ENCODE results near the gene FNDC11.
"Not testable (repeated sequence)": the region's sequence is repeated elsewhere in the genome, so short reads cannot be mapped to it uniquely, and the experiment has no call there.

Gene FNDC11

DNA sequence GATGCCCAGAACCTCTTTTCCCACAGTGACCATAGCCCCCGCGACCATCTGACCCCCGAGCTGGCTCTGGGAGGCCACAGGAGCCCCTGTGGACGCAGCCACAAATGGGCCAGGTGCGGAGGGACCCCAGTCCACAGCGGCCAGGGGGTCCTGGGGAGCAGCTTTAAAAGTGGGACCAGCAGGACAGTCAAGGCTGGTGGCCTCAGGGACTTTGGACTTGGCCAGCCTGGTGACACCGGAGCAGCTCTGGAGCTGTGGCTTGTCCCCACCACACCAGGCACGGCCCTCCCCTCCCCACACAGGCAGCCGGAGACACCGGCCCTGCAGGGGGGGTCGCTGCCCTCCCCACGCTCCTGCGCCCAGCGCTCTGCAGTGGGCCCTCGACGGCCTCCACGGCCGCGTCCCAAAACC, 3.5 kb downstream of the FNDC11 start:
- 96 to 98% methylated on average over 15 to 19 of the region's 19 CpGs for WGBS, 2 experiments (ENCODE audit: insufficient coverage in 2 of 2)
- peaks cover 13% of the 10 kb centered on the region for H3K36me3 ChIP-seq (ENCODE audit: control insufficient read depth, insufficient read depth, low read length)

DNA sequence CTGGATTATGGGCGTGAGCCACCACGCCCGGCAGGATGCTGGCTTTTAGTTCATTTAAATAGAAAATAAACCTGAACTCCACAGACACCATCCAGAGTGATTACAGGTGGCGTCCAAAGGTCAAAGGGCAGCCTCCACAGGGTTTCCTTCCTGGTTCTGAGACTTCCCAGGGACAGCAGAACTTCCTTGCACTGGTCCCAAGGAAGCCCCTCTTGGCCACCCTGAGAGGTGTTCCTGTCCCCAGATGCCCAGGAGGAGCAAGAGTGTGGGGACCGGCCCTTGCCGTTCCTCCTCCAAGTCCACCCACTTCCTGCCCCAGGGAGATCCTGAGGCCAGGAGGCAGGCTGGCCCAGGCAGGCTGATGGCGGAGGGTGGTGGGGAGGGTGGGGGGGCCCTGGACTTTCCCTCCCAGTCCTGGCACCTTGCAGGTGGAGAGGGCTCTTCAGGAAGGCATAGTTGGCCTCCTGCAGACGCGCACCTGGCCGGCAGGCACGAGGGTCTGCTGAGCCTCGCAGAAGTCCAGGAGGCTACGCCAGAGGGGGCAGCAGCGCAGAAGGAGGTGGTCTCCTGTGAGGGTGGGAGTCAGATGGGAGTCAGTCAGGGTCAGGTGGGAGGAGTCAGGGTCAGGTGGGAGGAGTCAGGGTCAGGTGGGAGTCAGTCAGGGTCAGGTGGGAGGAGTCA, 5.0 kb downstream of the FNDC11 start:
- Histone ChIP-seq H3K4me1 (ENCODE audit: control insufficient read depth, insufficient read depth, low read length, poor library complexity, severe bottlenecking) (peaks cover 5% of the 10 kb centered on the region), H3K4me3 (ENCODE audit: extremely low read depth, insufficient read depth, low read length, poor library complexity, severe bottlenecking) (no peak overlapping the region), H3K9me3 (ENCODE audit: control insufficient read depth, low read length) (no peaks in the 10 kb centered on the region), H3K36me3 (ENCODE audit: control insufficient read depth, insufficient read depth, low read length) (peaks cover 16% of the 10 kb centered on the region), H3K27ac (ENCODE audit: low read depth, low read length, severe bottlenecking) (no peak overlapping the region)
- 96 to 98% methylated on average over 11 to 13 of the region's 14 CpGs for WGBS, 2 experiments (ENCODE audit: insufficient coverage in 2 of 2)

More for the DNA sequence above, 3.5 kb downstream of the FNDC11 start:
- Histone ChIP-seq H3K4me3 (ENCODE audit: extremely low read depth, insufficient read depth, low read length, poor library complexity, severe bottlenecking) (no peak overlapping the region), H3K9me3 (ENCODE audit: control insufficient read depth, low read length) (no peaks in the 10 kb centered on the region), H3K27ac (ENCODE audit: low read depth, low read length, severe bottlenecking) (no peak overlapping the region), H3K4me1 (ENCODE audit: control insufficient read depth, insufficient read depth, low read length, poor library complexity, severe bottlenecking) (peaks cover 9% of the 10 kb centered on the region)

DNA sequence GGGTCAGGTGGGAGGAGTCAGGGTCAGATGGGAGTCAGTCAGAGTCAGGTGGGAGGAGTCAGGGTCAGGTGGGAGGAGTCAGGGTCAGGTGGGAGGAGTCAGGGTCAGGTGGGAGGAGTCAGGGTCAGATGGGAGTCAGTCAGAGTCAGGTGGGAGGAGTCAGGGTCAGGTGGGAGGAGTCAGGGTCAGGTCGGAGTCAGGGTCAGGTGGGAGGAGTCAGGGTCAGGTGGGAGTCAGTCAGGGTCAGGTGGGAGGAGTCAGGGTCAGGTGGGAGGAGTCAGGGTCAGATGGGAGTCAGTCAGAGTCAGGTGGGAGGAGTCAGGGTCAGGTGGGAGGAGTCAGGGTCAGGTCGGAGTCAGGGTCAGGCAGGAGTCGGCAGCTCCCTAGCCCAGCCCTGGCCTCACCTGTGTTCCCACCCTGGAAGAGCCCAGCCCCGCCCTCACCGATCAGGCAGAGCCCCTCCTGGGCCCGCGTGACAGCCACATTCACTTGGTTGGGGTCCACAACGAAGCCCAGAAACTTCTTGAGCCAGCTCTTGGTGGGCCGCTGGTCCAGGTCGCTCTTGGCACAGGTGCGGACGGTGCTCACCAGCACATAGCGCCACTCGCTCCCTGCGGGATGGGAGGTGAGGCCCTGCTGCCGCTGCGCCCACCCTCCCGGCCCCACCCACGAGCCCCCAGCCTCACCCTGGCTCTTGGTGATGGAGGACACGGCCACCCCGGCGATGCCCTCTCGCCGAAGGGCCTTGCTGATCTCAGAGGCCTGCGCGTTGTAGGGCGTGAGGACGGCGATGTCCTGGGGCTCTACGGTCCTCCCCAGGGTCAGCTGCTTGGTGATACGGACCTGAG, 5.8 kb downstream of the FNDC11 start:
- not testable (repeated sequence) for H3K4me1 ChIP-seq (ENCODE audit: control insufficient read depth, insufficient read depth, low read length, poor library complexity, severe bottlenecking); H3K9me3 ChIP-seq (ENCODE audit: control insufficient read depth, low read length); H3K4me3 ChIP-seq (ENCODE audit: extremely low read depth, insufficient read depth, low read length, poor library complexity, severe bottlenecking); H3K27ac ChIP-seq (ENCODE audit: low read depth, low read length, severe bottlenecking)
- peaks cover 16% of the 10 kb centered on the region for H3K36me3 ChIP-seq (ENCODE audit: control insufficient read depth, insufficient read depth, low read length)
- 96% methylated on average over 28 to 30 of the region's 31 CpGs for WGBS, 2 experiments (ENCODE audit: insufficient coverage in 2 of 2)

DNA sequence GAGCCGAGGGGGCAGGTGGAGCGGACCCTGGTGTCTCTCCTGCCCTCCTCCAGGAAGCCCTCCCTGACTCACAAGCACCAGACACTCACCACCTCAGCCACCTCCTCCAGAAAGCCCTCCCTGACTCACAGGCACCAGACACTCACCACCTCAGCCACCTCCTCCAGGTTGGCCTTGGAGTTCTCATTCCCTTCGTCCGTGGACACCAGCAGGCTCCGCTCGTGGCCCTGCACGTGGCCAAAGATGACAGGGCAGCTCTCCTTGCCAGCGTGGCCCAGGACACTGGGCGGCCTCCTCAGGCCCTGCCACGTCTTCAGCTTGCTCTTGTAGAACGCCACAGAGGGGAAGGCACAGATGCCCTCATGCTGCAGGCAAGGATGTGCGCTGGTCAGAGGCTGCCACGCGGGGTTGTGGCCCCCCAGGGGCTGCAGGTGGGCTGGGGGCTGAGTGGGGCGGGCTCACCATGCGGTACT, 6.4 kb downstream of the FNDC11 start:
- Histone ChIP-seq H3K27ac (ENCODE audit: low read depth, low read length, severe bottlenecking) (no peak overlapping the region), H3K4me3 (ENCODE audit: extremely low read depth, insufficient read depth, low read length, poor library complexity, severe bottlenecking) (no peak overlapping the region), H3K9me3 (ENCODE audit: control insufficient read depth, low read length) (no peaks in the 10 kb centered on the region), H3K36me3 (ENCODE audit: control insufficient read depth, insufficient read depth, low read length) (peaks cover 16% of the 10 kb centered on the region), H3K4me1 (ENCODE audit: control insufficient read depth, insufficient read depth, low read length, poor library complexity, severe bottlenecking) (no peaks in the 10 kb centered on the region)
- WGBS, 2 experiments (ENCODE audit: insufficient coverage in 2 of 2), result 95 to 98% methylated on average over 14 to 16 of the region's 16 CpGs

DNA sequence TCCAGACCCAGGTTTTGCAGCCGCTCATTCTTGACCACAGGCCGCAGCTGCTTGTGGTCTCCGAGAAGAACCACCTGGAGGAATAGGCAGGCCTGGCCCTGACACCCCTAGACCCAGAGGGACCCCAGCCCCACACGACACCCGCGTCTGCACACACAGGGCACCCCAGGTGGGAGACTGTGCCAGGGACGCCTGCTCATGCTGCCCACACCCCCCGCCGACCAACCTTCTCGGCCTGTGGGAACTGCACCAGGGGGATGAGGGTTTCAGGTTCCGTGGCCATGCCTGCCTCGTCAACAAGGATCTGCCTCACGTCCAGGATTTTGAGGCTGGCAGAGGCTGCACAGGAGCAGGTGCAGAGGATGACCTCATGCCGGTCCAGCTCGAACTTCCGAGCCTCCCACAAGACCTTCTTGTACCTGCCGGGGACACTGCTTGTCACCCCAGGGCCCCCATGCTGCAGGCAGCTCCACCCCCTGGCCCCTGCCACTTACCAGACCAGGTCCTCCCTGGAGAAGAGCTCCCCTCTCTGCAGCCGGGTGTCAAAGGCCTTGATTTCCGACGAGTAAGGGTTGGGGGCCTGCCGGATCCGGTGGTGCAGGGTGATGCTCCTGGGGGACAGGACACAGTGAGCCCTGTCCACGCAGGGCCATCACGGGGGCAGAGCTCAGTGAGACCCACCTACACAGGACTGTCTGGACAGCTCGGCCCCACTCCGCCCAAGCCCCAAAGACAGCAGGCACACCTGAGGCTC, 7.1 kb downstream of the FNDC11 start:
- Histone ChIP-seq H3K27ac (ENCODE audit: low read depth, low read length, severe bottlenecking) (no peak overlapping the region), H3K4me3 (ENCODE audit: extremely low read depth, insufficient read depth, low read length, poor library complexity, severe bottlenecking) (no peak overlapping the region)
- 92 to 95% methylated on average over 24 to 26 of the region's 26 CpGs for WGBS, 2 experiments (ENCODE audit: insufficient coverage in 2 of 2)

DNA sequence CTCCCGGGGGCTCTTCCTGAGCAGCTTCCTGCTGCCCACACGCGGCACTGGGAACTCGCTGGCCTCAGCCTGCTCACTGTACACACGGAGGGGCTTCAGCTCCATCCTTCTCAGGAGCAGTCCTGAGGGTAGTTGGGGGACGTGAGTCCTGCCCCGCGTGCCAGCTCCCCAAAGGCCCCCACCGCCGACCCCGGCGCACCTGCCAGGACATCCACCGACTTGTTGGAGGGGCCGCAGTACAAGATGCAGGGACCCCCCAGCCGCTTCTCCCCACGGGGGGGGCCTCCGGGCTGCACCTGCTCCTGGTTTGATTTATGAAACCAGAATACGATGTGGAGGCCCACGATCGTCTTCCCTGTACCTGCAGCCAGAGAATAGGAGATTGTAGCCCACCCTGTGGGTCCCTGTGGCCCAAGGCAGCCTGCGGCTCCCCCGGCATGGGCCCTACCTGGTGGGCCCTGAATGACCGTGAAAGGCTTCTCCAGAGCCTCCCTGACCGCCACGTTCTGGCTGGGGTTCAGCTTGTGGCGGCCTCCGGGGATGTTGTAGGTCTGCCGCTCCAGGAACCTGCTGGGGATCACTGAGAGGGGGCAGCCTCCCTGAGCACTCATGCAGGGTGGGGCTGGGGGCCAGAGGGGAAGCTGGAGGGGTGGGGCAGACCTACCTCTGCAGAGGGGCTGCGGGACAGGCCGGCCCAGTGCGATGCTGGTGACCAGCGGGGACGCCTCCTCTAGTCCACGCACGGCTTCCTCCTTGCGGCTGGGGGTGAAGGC, 7.9 kb downstream of the FNDC11 start:
- no peak overlapping the region for H3K4me3 ChIP-seq (ENCODE audit: extremely low read depth, insufficient read depth, low read length, poor library complexity, severe bottlenecking)
- H3K36me3 ChIP-seq (ENCODE audit: control insufficient read depth, insufficient read depth, low read length), result peaks cover 16% of the 10 kb centered on the region
- no peaks in the 10 kb centered on the region for H3K4me1 ChIP-seq (ENCODE audit: control insufficient read depth, insufficient read depth, low read length, poor library complexity, severe bottlenecking)
- no peaks in the 10 kb centered on the region for H3K9me3 ChIP-seq (ENCODE audit: control insufficient read depth, low read length)
- no peak overlapping the region for H3K27ac ChIP-seq (ENCODE audit: low read depth, low read length, severe bottlenecking)
- 90 to 93% methylated on average over 32 to 36 of the region's 36 CpGs for WGBS, 2 experiments (ENCODE audit: insufficient coverage in 2 of 2)

More for the DNA sequence above, 7.1 kb downstream of the FNDC11 start:
- peaks cover 16% of the 10 kb centered on the region for H3K36me3 ChIP-seq (ENCODE audit: control insufficient read depth, insufficient read depth, low read length)
- no peaks in the 10 kb centered on the region for H3K9me3 ChIP-seq (ENCODE audit: control insufficient read depth, low read length)
- no peaks in the 10 kb centered on the region for H3K4me1 ChIP-seq (ENCODE audit: control insufficient read depth, insufficient read depth, low read length, poor library complexity, severe bottlenecking)

DNA sequence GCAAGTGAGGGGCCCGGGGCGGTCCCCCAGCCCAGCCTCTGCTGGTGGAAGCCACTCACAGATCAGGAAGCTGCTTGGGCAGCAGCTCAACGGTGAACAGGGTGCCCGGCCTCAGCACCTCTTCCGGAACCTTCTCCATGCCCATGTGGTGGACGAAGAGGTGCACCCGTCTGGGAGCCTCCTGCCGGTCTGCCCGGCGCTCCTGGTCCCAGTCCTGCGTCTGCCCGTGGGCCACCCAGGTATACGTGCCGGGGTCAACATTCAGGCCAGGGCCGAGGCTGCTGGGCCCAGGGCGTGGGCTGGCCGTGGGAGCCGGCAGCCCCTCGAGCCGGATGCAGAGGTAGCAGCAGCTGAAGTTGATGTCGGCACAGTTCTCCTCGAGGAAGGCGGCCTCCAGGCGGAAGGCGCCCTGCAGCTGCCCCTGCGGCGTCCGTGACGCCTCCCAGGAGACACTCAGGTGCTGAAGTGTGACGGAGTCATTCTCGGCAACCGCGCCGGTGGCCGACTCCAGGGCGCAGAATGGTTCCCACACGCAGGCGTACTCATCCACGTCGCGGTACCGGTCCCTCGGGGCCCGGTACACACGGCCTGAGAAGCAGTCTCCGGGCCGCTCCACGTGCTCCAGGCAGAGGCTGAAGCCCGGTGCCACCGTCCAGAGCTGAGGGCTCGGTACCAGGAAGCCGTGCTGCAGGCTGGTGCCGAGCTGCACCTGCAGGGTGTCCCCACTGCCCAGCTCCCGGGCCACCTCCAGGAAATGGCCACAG, 8.7 kb downstream of the FNDC11 start:
- Histone ChIP-seq H3K36me3 (ENCODE audit: control insufficient read depth, insufficient read depth, low read length) (peaks cover 16% of the 10 kb centered on the region), H3K9me3 (ENCODE audit: control insufficient read depth, low read length) (no peaks in the 10 kb centered on the region), H3K4me1 (ENCODE audit: control insufficient read depth, insufficient read depth, low read length, poor library complexity, severe bottlenecking) (no peaks in the 10 kb centered on the region), H3K27ac (ENCODE audit: low read depth, low read length, severe bottlenecking) (no peak overlapping the region), H3K4me3 (ENCODE audit: extremely low read depth, insufficient read depth, low read length, poor library complexity, severe bottlenecking) (no peak overlapping the region)
- WGBS, 2 experiments (ENCODE audit: insufficient coverage in 2 of 2), result 93 to 96% methylated on average over 53 to 54 of the region's 54 CpGs

DNA sequence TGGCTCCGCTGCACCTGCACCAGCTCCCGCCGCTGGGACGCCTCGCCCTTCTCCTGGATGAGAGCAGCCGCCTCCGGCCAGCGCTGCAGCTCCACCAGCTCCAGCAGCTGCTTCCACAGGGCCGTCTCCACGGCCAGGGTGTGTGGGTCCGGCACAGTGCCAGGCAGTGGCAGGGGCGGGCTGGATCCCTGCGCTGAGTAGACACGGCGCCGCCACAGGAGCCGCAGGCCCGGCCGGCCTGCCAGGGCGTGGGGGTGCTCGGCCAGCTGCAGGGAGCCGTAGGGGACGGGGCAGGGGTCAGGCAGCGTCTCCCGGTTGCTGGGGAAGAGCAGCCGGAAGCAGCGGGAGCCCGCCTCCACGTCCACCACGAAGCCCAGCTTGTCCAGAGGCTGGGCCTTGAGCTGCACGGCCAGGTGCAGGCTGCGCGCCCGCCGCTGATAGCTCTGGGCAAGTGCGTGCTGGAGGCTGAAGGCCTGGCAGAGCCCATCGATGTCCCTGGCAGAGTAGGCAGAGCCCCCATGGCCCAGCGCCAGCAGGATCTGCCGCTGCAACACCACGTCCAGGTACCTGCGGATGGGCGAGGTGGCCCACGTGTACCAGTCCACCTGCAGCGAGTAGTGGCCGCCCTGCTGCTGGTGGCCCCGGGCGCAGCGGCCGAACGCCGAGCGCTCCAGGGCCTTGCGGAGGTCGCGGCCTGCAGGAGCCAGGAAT, 9.4 kb downstream of the FNDC11 start:
- no peaks in the 10 kb centered on the region for H3K9me3 ChIP-seq (ENCODE audit: control insufficient read depth, low read length)
- no peaks in the 10 kb centered on the region for H3K4me1 ChIP-seq (ENCODE audit: control insufficient read depth, insufficient read depth, low read length, poor library complexity, severe bottlenecking)
- WGBS, 2 experiments (ENCODE audit: insufficient coverage in 2 of 2), result 94 to 96% methylated on average over 52 of the region's 55 CpGs
- H3K4me3 ChIP-seq (ENCODE audit: extremely low read depth, insufficient read depth, low read length, poor library complexity, severe bottlenecking), result no peak overlapping the region
- peaks cover 16% of the 10 kb centered on the region for H3K36me3 ChIP-seq (ENCODE audit: control insufficient read depth, insufficient read depth, low read length)
- no peak overlapping the region for H3K27ac ChIP-seq (ENCODE audit: low read depth, low read length, severe bottlenecking)

DNA sequence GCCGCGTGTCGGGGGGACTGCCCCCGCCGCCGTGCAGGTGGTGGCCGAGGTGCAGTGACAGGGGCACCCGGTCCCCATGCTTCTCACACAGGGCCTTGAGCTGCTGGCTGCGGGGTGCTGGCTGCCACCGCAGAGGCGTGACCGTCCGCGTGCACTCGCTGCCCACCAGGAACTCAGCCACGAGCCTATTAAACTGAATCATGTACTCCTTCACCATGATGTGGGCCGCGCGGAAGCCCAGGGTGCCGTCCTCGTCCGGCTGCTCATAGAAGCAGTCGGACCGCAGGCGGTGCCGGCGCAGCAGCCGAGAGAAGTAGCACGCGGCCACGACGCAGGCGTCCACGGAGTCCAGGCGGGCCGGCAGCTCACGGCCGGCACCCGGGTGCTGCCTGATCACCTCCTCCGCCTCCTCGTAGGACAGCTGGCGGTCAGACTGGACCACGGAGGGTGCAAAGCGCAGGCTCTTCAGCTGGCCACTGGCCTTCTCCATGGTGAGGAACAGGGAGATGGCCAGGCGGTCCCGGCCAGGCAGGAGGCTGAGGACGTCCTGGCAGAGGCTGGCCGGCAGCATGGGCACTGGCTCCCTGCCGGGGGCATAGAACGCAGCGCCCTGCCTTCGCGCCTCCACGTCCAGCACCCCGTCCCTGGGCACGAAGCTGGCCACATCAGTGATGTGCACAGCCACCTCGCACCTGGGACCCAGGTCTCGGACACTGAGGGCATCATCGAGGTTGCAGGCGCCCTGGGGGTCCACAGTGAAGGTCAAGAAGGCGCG, 10.3 kb downstream of the FNDC11 start:
- WGBS, 2 experiments (ENCODE audit: insufficient coverage in 2 of 2), result 96 to 97% methylated on average over 59 to 62 of the region's 62 CpGs
- Histone ChIP-seq H3K9me3 (ENCODE audit: control insufficient read depth, low read length) (no peaks in the 10 kb centered on the region), H3K4me1 (ENCODE audit: control insufficient read depth, insufficient read depth, low read length, poor library complexity, severe bottlenecking) (no peaks in the 10 kb centered on the region), H3K27ac (ENCODE audit: low read depth, low read length, severe bottlenecking) (no peak overlapping the region), H3K4me3 (ENCODE audit: extremely low read depth, insufficient read depth, low read length, poor library complexity, severe bottlenecking) (no peak overlapping the region), H3K36me3 (ENCODE audit: control insufficient read depth, insufficient read depth, low read length) (peaks cover 16% of the 10 kb centered on the region)

All from mesodermal cell (in vitro differentiated cells).